ENCODE measurements around the gene GRK4.
"Not testable (repeated sequence)": the region's sequence is repeated elsewhere in the genome, so short reads cannot be mapped to it uniquely, and the experiment has no call there.

GRCh38 chr4:2960450-2960849, 2.9 kb upstream of the GRK4 start:
- TF ChIP-seq REST, YY1 (IDR thresholded peaks at IDR 0.05): not testable (repeated sequence)

Data from liver (tissue), 1 donor.